Measurements from ENCODE around the gene TMEM119. TPM values are rescaled to one million over a fixed set of nuclear protein-coding genes. Genes with fewer than 3 reads are reported as not detected.

Gene TMEM119
- total RNA-seq, 1 experiment from 2014 or later, result not detected

GRCh38 chr12:108604208-108604941, 6.5 kb upstream of the TMEM119 start:
- H3K4me3 Mint-ChIP-seq (ENCODE audit: low read depth, unreplicated experiment), result no peak overlapping the region
- CTCF ChIA-PET, result interaction anchor here (0.7 kb wide), 1 partner anchor 14 kb away, joined by 3 read pairs; no protein-coding TSS in a partner anchor
- H3K27ac Mint-ChIP-seq (ENCODE audit: unreplicated experiment), result no peak overlapping the region
- BruUV-seq (replicated peaks), result no TSS peak
- TF ChIP-seq CTCF (IDR thresholded peaks at IDR 0.05; ENCODE audit: unreplicated experiment), result no peak
- no peak for DNase-seq
- H3K27me3 Mint-ChIP-seq (ENCODE audit: unreplicated experiment), result peaks cover 26% of the 10 kb centered on the region
- no peaks in the 10 kb centered on the region for H3K36me3 Mint-ChIP-seq (ENCODE audit: insufficient read depth, unreplicated experiment)
- intact Hi-C loops (cut with micrococcal nuclease; ENCODE audit: unreplicated experiment), result no loop called here
- no peaks in the 10 kb centered on the region for H3K4me1 Mint-ChIP-seq (ENCODE audit: low read depth, unreplicated experiment)
- no peaks in the 10 kb centered on the region for H3K9me3 Mint-ChIP-seq (ENCODE audit: low read depth, unreplicated experiment)

GRCh38 chr12:108603743-108604142, 5.9 kb upstream of the TMEM119 start:
- no peak overlapping the region for H3K27ac Mint-ChIP-seq (ENCODE audit: unreplicated experiment)
- H3K9me3 Mint-ChIP-seq (ENCODE audit: low read depth, unreplicated experiment), result no peaks in the 10 kb centered on the region
- CTCF ChIA-PET, result no interaction called here

GRCh38 chr12:108602976-108603704, 5.3 kb upstream of the TMEM119 start:
- H3K27ac Mint-ChIP-seq (ENCODE audit: unreplicated experiment), result no peak overlapping the region
- H3K9me3 Mint-ChIP-seq (ENCODE audit: low read depth, unreplicated experiment), result no peaks in the 10 kb centered on the region
- intact Hi-C loops (cut with micrococcal nuclease; ENCODE audit: unreplicated experiment), result no loop called here
- H3K27me3 Mint-ChIP-seq (ENCODE audit: unreplicated experiment), result peaks cover 38% of the 10 kb centered on the region
- DNase-seq, result no peak
- no peaks in the 10 kb centered on the region for H3K36me3 Mint-ChIP-seq (ENCODE audit: insufficient read depth, unreplicated experiment)
- TF ChIP-seq CTCF (IDR thresholded peaks at IDR 0.05; ENCODE audit: unreplicated experiment), result no peak
- H3K4me1 Mint-ChIP-seq (ENCODE audit: low read depth, unreplicated experiment), result no peaks in the 10 kb centered on the region
- H3K4me3 Mint-ChIP-seq (ENCODE audit: low read depth, unreplicated experiment), result no peak overlapping the region
- CTCF ChIA-PET, result no interaction called here
- BruUV-seq (replicated peaks), result no TSS peak

More at GRCh38 chr12:108603743-108604142, 5.9 kb upstream of the TMEM119 start:
- H3K4me3 Mint-ChIP-seq (ENCODE audit: low read depth, unreplicated experiment), result no peak overlapping the region
- no peaks in the 10 kb centered on the region for H3K4me1 Mint-ChIP-seq (ENCODE audit: low read depth, unreplicated experiment)
- DNase-seq, result no peak
- H3K27me3 Mint-ChIP-seq (ENCODE audit: unreplicated experiment), result peaks cover 32% of the 10 kb centered on the region
- H3K36me3 Mint-ChIP-seq (ENCODE audit: insufficient read depth, unreplicated experiment), result no peaks in the 10 kb centered on the region
- intact Hi-C loops (cut with micrococcal nuclease; ENCODE audit: unreplicated experiment), result no loop called here
- BruUV-seq (replicated peaks), result no TSS peak
- no peak for TF ChIP-seq CTCF (IDR thresholded peaks at IDR 0.05; ENCODE audit: unreplicated experiment)

GRCh38 chr12:108602209-108602705, 4.4 kb upstream of the TMEM119 start:
- no peak overlapping the region for H3K27ac Mint-ChIP-seq (ENCODE audit: unreplicated experiment)
- no peak for TF ChIP-seq CTCF (IDR thresholded peaks at IDR 0.05; ENCODE audit: unreplicated experiment)
- no peaks in the 10 kb centered on the region for H3K36me3 Mint-ChIP-seq (ENCODE audit: insufficient read depth, unreplicated experiment)
- H3K4me3 Mint-ChIP-seq (ENCODE audit: low read depth, unreplicated experiment), result no peak overlapping the region
- intact Hi-C loops (cut with micrococcal nuclease; ENCODE audit: unreplicated experiment), result no loop called here
- CTCF ChIA-PET, result no interaction called here
- H3K4me1 Mint-ChIP-seq (ENCODE audit: low read depth, unreplicated experiment), result no peaks in the 10 kb centered on the region
- H3K9me3 Mint-ChIP-seq (ENCODE audit: low read depth, unreplicated experiment), result no peaks in the 10 kb centered on the region
- DNase-seq, result no peak
- peaks cover 47% of the 10 kb centered on the region for H3K27me3 Mint-ChIP-seq (ENCODE audit: unreplicated experiment)
- BruUV-seq (replicated peaks), result no TSS peak

Measured in Calu3 (cell line).